HPDE6-E6E7 (cell line): ENCODE data around the gene PARP12.
A peak's percentile ranks its signal among the peaks of the same experiment; 100 is the strongest.

Experiments
- DNase-seq: peaks from one replicate; pipeline ENCODE4 v3.0.0; 2011; ENCODE audit warnings: missing footprints; ENCODE audit errors: extremely low spot score

Gene PARP12

GRCh38 chr7:140059273-140060242 lies 3.2 kb downstream of the PARP12 start:
- peak; percentile 73 for DNase-seq

GRCh38 chr7:140058517-140058916 lies 4.2 kb downstream of the PARP12 start:
- no peak for DNase-seq

GRCh38 chr7:140057143-140057535 lies 5.6 kb downstream of the PARP12 start:
- no peak for DNase-seq

- no peak for DNase-seq
These were observed 6.2 kb downstream of the PARP12 start for GRCh38 chr7:140056431-140057142.

GRCh38 chr7:140055833-140056232 lies 6.9 kb downstream of the PARP12 start:
- DNase-seq = no peak

GRCh38 chr7:140054751-140055150 lies 8.0 kb downstream of the PARP12 start:
- DNase-seq = no peak

GRCh38 chr7:140053812-140054539 lies 8.8 kb downstream of the PARP12 start:
- DNase-seq = no peak

GRCh38 chr7:140051820-140052219 lies 10.9 kb downstream of the PARP12 start:
- no peak for DNase-seq

GRCh38 chr7:140050100-140050499 lies 12.7 kb downstream of the PARP12 start:
- no peak for DNase-seq

GRCh38 chr7:140049339-140050024 lies 13.3 kb downstream of the PARP12 start:
- no peak for DNase-seq

- DNase-seq = no peak
These were observed 13.8 kb downstream of the PARP12 start for GRCh38 chr7:140048989-140049338.

- no peak for DNase-seq
These were observed 14.6 kb downstream of the PARP12 start for GRCh38 chr7:140048138-140048537.

- DNase-seq = no peak
These were observed 15.6 kb downstream of the PARP12 start for GRCh38 chr7:140047197-140047596.

GRCh38 chr7:140045697-140046096 lies 17.1 kb downstream of the PARP12 start:
- no peak for DNase-seq

- DNase-seq = no peak
These were observed 18.5 kb downstream of the PARP12 start for GRCh38 chr7:140044251-140044650.

GRCh38 chr7:140042386-140042670 lies 20.4 kb downstream of the PARP12 start:
- no peak for DNase-seq

- DNase-seq = no peak
These were observed 20.9 kb downstream of the PARP12 start for GRCh38 chr7:140041659-140042385.

GRCh38 chr7:140039896-140040295 lies 22.9 kb downstream of the PARP12 start:
- DNase-seq = no peak

GRCh38 chr7:140039066-140039465 lies 23.7 kb downstream of the PARP12 start:
- DNase-seq = no peak

- DNase-seq = no peak
These were observed 26.4 kb downstream of the PARP12 start for GRCh38 chr7:140036224-140036962.
